SK-N-SH (cell line): Measurements from ENCODE around the gene PLAGL1. TPM values are rescaled to one million over a fixed set of nuclear protein-coding genes. Genes with fewer than 3 reads are reported as not detected.

Experiments used
- CTCF ChIA-PET: fragments of 300-600, 350-600 bp; formaldehyde crosslinking; extraction: SDS; loops from one replicate; lab custom pipeline; 2021; lab: Yijun Ruan, JAX
- POLR2A ChIA-PET: fragments of 350-600 bp; sonication (Branson Sonifier 250); formaldehyde crosslinking; extraction: SDS; loops from one replicate; lab custom pipeline; 2020; ENCODE audit warnings: antibody characterized with exemption, inconsistent platforms; lab: Yijun Ruan, JAX
- DNase-seq: peaks from one replicate; pipeline ENCODE4 v3.0.0; 2012
- H2AFZ ChIP-seq: fragments of 200-600 bp; sonication (generic); 2 replicates; pipeline ENCODE4 v1.8.1; 2016; ENCODE audit warnings: antibody characterized with exemption, mild to moderate bottlenecking, low read depth
- H3F3A ChIP-seq: fragments of 200-600 bp; sonication (generic); replicated peaks from 2 replicates; pipeline ENCODE3; 2016; ENCODE audit warnings: antibody characterized with exemption, mild to moderate bottlenecking; ENCODE audit not compliant: insufficient read depth
- H3K27ac ChIP-seq, 2 experiments: fragments of 200-500 bp in 1 of 2; fragments of 200-600 bp in 1 of 2; sonication (Bioruptor generic) in 1 of 2; sonication (generic), shearing (Covaris generic) in 1 of 2; 2 replicates each; pipeline versions ENCODE4 v1.5.1 to v1.6.1; 2014 to 2016; ENCODE audit warnings: low read depth in 2 of 2, inconsistent platforms in 1 of 2, low read length in 1 of 2, mild to moderate bottlenecking in 1 of 2, mixed read lengths in 1 of 2
- H3K27me3 ChIP-seq: fragments of 200-600 bp; sonication (generic), shearing (Covaris generic); 2 replicates; pipeline ENCODE4 v1.6.1; 2016; ENCODE audit warnings: mixed run types; ENCODE audit not compliant: insufficient read depth
- H3K36me3 ChIP-seq, 2 experiments: fragments of 200-500 bp in 1 of 2; fragments of 200-600 bp in 1 of 2; sonication (Bioruptor generic) in 1 of 2; sonication (generic) in 1 of 2; replicated peaks in 1 of 2; 2 replicates each; pipeline versions ENCODE3 to v1.5.1; 2014 to 2016; ENCODE audit warnings: low read length in 1 of 2, mild to moderate bottlenecking in 1 of 2; ENCODE audit not compliant: insufficient read depth in 2 of 2, control insufficient read depth in 1 of 2
- H3K4me1 ChIP-seq, 2 experiments: fragments of 200-500 bp in 1 of 2; fragments of 200-600 bp in 1 of 2; sonication (Bioruptor generic) in 1 of 2; sonication (generic), shearing (Covaris generic) in 1 of 2; 2 replicates each; pipeline versions ENCODE4 v1.5.1 to v1.6.1; 2014 to 2016; ENCODE audit warnings: low read depth in 1 of 2, low read length in 1 of 2, mixed run types in 1 of 2; ENCODE audit not compliant: insufficient read depth in 2 of 2, control insufficient read depth in 1 of 2
- H3K4me2 ChIP-seq: fragments of 200-600 bp; sonication (generic), shearing (Covaris generic); 2 replicates; pipeline ENCODE4 v1.6.1; 2017; ENCODE audit warnings: mixed run types
- H3K4me3 ChIP-seq, 2 experiments: fragments of 200-500 bp in 1 of 2; fragments of 200-600 bp in 1 of 2; sonication (Bioruptor generic) in 1 of 2; sonication (generic), shearing (Covaris generic) in 1 of 2; 2 replicates each; pipeline versions ENCODE4 v1.5.1 to v1.8.1; 2014 to 2016; ENCODE audit warnings: low read depth in 2 of 2, inconsistent platforms in 1 of 2, low read length in 1 of 2, mild to moderate bottlenecking in 1 of 2, mixed read lengths in 1 of 2, moderate library complexity in 1 of 2
- H3K79me2 ChIP-seq: fragments of 200-600 bp; sonication (generic); 2 replicates; pipeline ENCODE4 v1.8.1; 2017; ENCODE audit warnings: mild to moderate bottlenecking; ENCODE audit not compliant: insufficient read depth
- H3K9ac ChIP-seq: fragments of 200-600 bp; sonication (generic); 2 replicates; pipeline ENCODE4 v1.6.1; 2017; ENCODE audit warnings: mixed run types
- H3K9me2 ChIP-seq: fragments of 200-600 bp; sonication (generic); 2 replicates; pipeline ENCODE4 v1.6.1; 2017; ENCODE audit warnings: mixed run types
- H3K9me3 ChIP-seq: fragments of 200-600 bp; sonication (generic); 2 replicates; pipeline ENCODE4 v1.6.1; 2017; ENCODE audit warnings: mixed run types, mild to moderate bottlenecking, moderate library complexity
- H4K20me1 ChIP-seq: fragments of 200-600 bp; sonication (generic); 2 replicates; pipeline ENCODE4 v1.6.1; 2017; ENCODE audit warnings: mild to moderate bottlenecking, mixed run types; ENCODE audit not compliant: insufficient read depth
- CHD2 ChIP-seq: fragments of 150-350 bp; IDR thresholded peaks from 2 replicates; pipeline ENCODE4 v1.6.1; 2018; ENCODE audit warnings: low read length; ENCODE audit not compliant: partially characterized antibody
- EZH2phosphoT487 ChIP-seq: fragments of 200-600 bp; sonication (generic); IDR thresholded peaks from 2 replicates; pipeline ENCODE4 v1.6.1; 2017; ENCODE audit warnings: low read depth, mixed run types, mild to moderate bottlenecking, antibody characterized with exemption, moderate library complexity, borderline replicate concordance
- FOSL2 ChIP-seq: IDR thresholded peaks from 2 replicates; pipeline ENCODE4 v1.4.0; 2012; ENCODE audit warnings: low read depth, mild to moderate bottlenecking, moderate library complexity, borderline replicate concordance
- MEF2A ChIP-seq: IDR thresholded peaks from 2 replicates; pipeline ENCODE4 v1.4.0; 2012; ENCODE audit warnings: low read depth, borderline replicate concordance
- MXI1 ChIP-seq: IDR thresholded peaks from 2 replicates; pipeline ENCODE4 v1.6.1; 2012; ENCODE audit warnings: mild to moderate bottlenecking, low read depth, low read length, improper control_type of control experiment
- PBX3 ChIP-seq: IDR thresholded peaks from 2 replicates; pipeline ENCODE4; 2012
- RAD21 ChIP-seq: IDR thresholded peaks from 2 replicates; pipeline ENCODE4 v1.6.1; 2012; ENCODE audit warnings: mild to moderate bottlenecking, low read length
- REST ChIP-seq: IDR thresholded peaks from 2 replicates; pipeline ENCODE4 v1.6.1; 2012; ENCODE audit warnings: mild to moderate bottlenecking, low read depth, low read length, moderate library complexity
- RFX5 ChIP-seq: IDR thresholded peaks from 2 replicates; pipeline ENCODE4 v1.6.1; 2012; ENCODE audit warnings: mild to moderate bottlenecking, improper control_type of control experiment, low read length
- RXRA ChIP-seq: IDR thresholded peaks from 2 replicates; pipeline ENCODE4 v1.4.0; 2012; ENCODE audit warnings: low read depth, mild to moderate bottlenecking, borderline replicate concordance
- SIN3A ChIP-seq: IDR thresholded peaks from 2 replicates; pipeline ENCODE4 v1.6.1; 2012; ENCODE audit warnings: low read depth, mild to moderate bottlenecking, low read length, moderate library complexity, borderline replicate concordance
- SMC3 ChIP-seq: IDR thresholded peaks from 2 replicates; pipeline ENCODE4 v1.6.1; 2012; ENCODE audit warnings: low read depth, low read length, improper control_type of control experiment
- TAF1 ChIP-seq: IDR thresholded peaks from 2 replicates; pipeline ENCODE4 v1.6.1; 2012; ENCODE audit warnings: low read depth, mild to moderate bottlenecking, low read length, moderate library complexity, borderline replicate concordance
- TCF12 ChIP-seq: IDR thresholded peaks from 2 replicates; pipeline ENCODE4 v1.4.0; 2012
- USF1 ChIP-seq: IDR thresholded peaks from 2 replicates; pipeline ENCODE4 v1.4.0; 2012; ENCODE audit warnings: low read depth, borderline replicate concordance
- ZBTB33 ChIP-seq: IDR thresholded peaks from 2 replicates; pipeline ENCODE4 v1.4.0; 2012; ENCODE audit warnings: low read depth, borderline replicate concordance
- polyA plus RNA-seq, 3 experiments: library from polyadenylated mRNA; depleted of rRNA; stranded (reverse); fragments of >200 nt; gene quantifications; 2 replicates each; pipeline ENCODE4 v1.2.3, GENCODE V29; 2012
- TF ChIP-seq, protein P1 (sequence below): fragments of 150-350 bp; IDR thresholded peaks from 2 replicates; pipeline ENCODE4 v1.6.1; 2016; ENCODE audit warnings: mild to moderate bottlenecking, low read depth, low read length
- TF ChIP-seq, protein P2 (sequence below): fragments of 150-350 bp; IDR thresholded peaks from 2 replicates; pipeline ENCODE4 v1.6.1; 2017; ENCODE audit warnings: antibody characterized with exemption, low read length, low read depth, borderline replicate concordance

Gene PLAGL1
- polyA plus RNA-seq, 1 of the 3 experiments (the other 2 are of a cell fraction), result 25.8 TPM

GRCh38 chr6:144052488-144052887, 44.4 kb upstream of the PLAGL1 start:
- no peaks in the 10 kb centered on the region for H3K9me3 ChIP-seq
- H2AFZ ChIP-seq, result no peak overlapping the region
- no peaks in the 10 kb centered on the region for H3K79me2 ChIP-seq
- TF ChIP-seq RXRA, result no peak
- no peak for TF ChIP-seq FOSL2
- TF ChIP-seq RFX5, result no peak
- TF ChIP-seq ZBTB33, result no peak
- TF ChIP-seq TCF12, result no peak
- no peak for TF ChIP-seq SMC3
- TF ChIP-seq EZH2phosphoT487, result no peak
- no peak for TF ChIP-seq CHD2
- TF ChIP-seq, protein P1, sequence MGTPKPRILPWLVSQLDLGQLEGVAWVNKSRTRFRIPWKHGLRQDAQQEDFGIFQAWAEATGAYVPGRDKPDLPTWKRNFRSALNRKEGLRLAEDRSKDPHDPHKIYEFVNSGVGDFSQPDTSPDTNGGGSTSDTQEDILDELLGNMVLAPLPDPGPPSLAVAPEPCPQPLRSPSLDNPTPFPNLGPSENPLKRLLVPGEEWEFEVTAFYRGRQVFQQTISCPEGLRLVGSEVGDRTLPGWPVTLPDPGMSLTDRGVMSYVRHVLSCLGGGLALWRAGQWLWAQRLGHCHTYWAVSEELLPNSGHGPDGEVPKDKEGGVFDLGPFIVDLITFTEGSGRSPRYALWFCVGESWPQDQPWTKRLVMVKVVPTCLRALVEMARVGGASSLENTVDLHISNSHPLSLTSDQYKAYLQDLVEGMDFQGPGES, result no peak
- no peak for TF ChIP-seq USF1
- TF ChIP-seq, protein P2, sequence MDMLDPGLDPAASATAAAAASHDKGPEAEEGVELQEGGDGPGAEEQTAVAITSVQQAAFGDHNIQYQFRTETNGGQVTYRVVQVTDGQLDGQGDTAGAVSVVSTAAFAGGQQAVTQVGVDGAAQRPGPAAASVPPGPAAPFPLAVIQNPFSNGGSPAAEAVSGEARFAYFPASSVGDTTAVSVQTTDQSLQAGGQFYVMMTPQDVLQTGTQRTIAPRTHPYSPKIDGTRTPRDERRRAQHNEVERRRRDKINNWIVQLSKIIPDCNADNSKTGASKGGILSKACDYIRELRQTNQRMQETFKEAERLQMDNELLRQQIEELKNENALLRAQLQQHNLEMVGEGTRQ, result no peak
- no peak for TF ChIP-seq MEF2A
- no peak for TF ChIP-seq MXI1
- no peak for TF ChIP-seq TAF1
- no peak for TF ChIP-seq SIN3A
- no peak for TF ChIP-seq PBX3
- no peak for TF ChIP-seq RAD21
- no peak for TF ChIP-seq REST
- TF ChIP-seq, all 33 proteins: peak for 0
- CTCF ChIA-PET, result no interaction called here
- no peaks in the 10 kb centered on the region for H3K27me3 ChIP-seq
- H3F3A ChIP-seq, result no peaks in the 10 kb centered on the region
- POLR2A ChIA-PET, result no interaction called here
- H3K9ac ChIP-seq, result no peak overlapping the region
- no peak overlapping the region for H3K27ac ChIP-seq
- no peaks in the 10 kb centered on the region for H3K9me2 ChIP-seq
- no peaks in the 10 kb centered on the region for H3K36me3 ChIP-seq
- H4K20me1 ChIP-seq, result no peaks in the 10 kb centered on the region
- DNase-seq, result no peak
- H3K4me1 ChIP-seq, result no peaks in the 10 kb centered on the region
- H3K4me3 ChIP-seq, result no peak overlapping the region
- no peak overlapping the region for H3K4me2 ChIP-seq
